Brain microvascular endothelial cell (primary cell): ENCODE data around the gene SPSB3.

ENCODE experiments used
- DNase-seq: peaks from one replicate; pipeline ENCODE4 v3.0.0-alpha.2; 2020
- H3K27ac ChIP-seq: fragments of 250-450 bp; sonication (Bioruptor Pico); 2 replicates; pipeline ENCODE4 v1.5.1; 2020; ENCODE audit warnings: mild to moderate bottlenecking, moderate library complexity
- H3K27me3 ChIP-seq: fragments of 250-450 bp; sonication (Bioruptor Pico); replicated peaks from 2 replicates; pipeline ENCODE4 v1.5.1; 2020; ENCODE audit warnings: mild to moderate bottlenecking
- H3K36me3 ChIP-seq: fragments of 250-450 bp; sonication (Bioruptor Pico); replicated peaks from 2 replicates; pipeline ENCODE4 v1.5.1; 2020; ENCODE audit warnings: mild to moderate bottlenecking
- H3K4me3 ChIP-seq: 2 replicates; pipeline ENCODE4 v1.5.1; 2011; ENCODE audit warnings: low read depth, mild to moderate bottlenecking, control low read depth, low read length, moderate library complexity
- CTCF ChIP-seq: IDR thresholded peaks from 2 replicates; pipeline ENCODE4 v1.5.1; 2011; ENCODE audit warnings: low read depth, mild to moderate bottlenecking, moderate library complexity, low read length, control low read depth, inconsistent platforms; ENCODE audit errors: missing control alignments
- in situ Hi-C: cut with HindIII; loops from 2 replicates; pipeline ENCODE4 v1.10.0; 2017; ENCODE audit warnings: low sequenced_read_pairs, low pct_ligation_motif_present

The SPSB3 gene

GRCh38 chr16:1821861-1822611, 39.7 kb upstream of the SPSB3 start:
- in situ Hi-C loops: no loop called here
- Histone ChIP-seq H3K27me3 (no peaks in the 10 kb centered on the region), H3K4me3 (no peak overlapping the region), H3K36me3 (no peaks in the 10 kb centered on the region), H3K27ac (no peak overlapping the region)
- TF ChIP-seq CTCF: no peak
- DNase-seq: no peak

GRCh38 chr16:1820946-1821290, 38.5 kb upstream of the SPSB3 start:
- Histone ChIP-seq H3K36me3 (peaks cover 6% of the 10 kb centered on the region), H3K4me3 (no peak overlapping the region), H3K27me3 (no peaks in the 10 kb centered on the region), H3K27ac (no peak overlapping the region)
- no peak for TF ChIP-seq CTCF
- in situ Hi-C loops: no loop called here
- DNase-seq: no peak

GRCh38 chr16:1820096-1820945, 38.0 kb upstream of the SPSB3 start:
- DNase-seq: no peak
- H3K4me3 ChIP-seq: no peak overlapping the region
- no peaks in the 10 kb centered on the region for H3K27me3 ChIP-seq
- no peak overlapping the region for H3K27ac ChIP-seq
- H3K36me3 ChIP-seq: peaks cover 7% of the 10 kb centered on the region
- in situ Hi-C loops: no loop called here
- no peak for TF ChIP-seq CTCF

GRCh38 chr16:1819611-1820010, 37.2 kb upstream of the SPSB3 start:
- TF ChIP-seq CTCF: no peak
- Histone ChIP-seq H3K4me3 (no peak overlapping the region), H3K36me3 (peaks cover 8% of the 10 kb centered on the region), H3K27ac (no peak overlapping the region), H3K27me3 (no peaks in the 10 kb centered on the region)
- in situ Hi-C loops: no loop called here
- DNase-seq: no peak

DNA sequence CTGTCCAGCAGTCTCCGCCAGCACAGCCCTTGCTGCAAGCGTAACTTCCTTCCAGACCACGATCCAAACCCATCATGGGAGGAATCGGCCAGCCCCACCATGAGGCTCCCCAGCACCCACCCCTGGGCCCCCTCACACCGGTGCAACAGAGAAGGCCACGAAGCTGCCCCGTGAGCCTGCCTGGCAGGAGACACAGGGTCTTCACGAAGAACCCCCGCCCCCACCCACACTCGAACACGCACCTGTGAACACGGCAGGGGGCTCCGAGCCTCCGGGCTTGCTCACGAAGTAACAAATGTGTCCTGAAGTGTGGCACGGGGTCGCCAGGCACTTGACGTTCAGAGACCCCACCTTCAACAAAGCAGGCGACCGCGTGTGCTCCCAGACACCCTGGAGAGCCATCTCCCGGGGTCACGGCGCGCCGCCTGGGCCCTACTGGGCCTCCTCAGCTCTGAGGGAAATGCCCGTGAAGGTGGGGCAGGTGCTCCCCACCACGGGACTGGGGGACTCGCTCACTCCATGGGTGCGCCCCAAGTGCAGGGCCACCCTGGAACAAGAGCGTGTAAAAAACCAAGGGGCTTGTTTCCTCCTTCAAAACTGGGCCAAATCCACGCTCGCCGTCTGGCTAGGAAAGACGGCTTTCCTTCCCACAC, 36.6 kb upstream of the SPSB3 start:
- TF ChIP-seq CTCF: no peak
- Histone ChIP-seq H3K36me3 (peaks cover 8% of the 10 kb centered on the region), H3K27me3 (no peaks in the 10 kb centered on the region), H3K27ac (no peak overlapping the region), H3K4me3 (no peak overlapping the region)
- DNase-seq: no peak
- in situ Hi-C loops: no loop called here
